A673 (cell line): Measurements from ENCODE around the gene HSFX2. TPM values are rescaled to one million over a fixed set of nuclear protein-coding genes. Genes with fewer than 3 reads are reported as not detected.

Experiments
- BruUV-seq: library from RNA; stranded (reverse); fragments of 400-500 nt; replicated peaks from 2 replicates; lab custom pipeline; 2021; lab: Mats Ljungman, UMichigan
- CTCF ChIA-PET: fragments of 300-600 bp; sonication (Branson Sonifier 250); formaldehyde crosslinking; loops from one replicate; lab custom pipeline; 2022; ENCODE audit warnings: antibody characterized with exemption; lab: Charles Lee
- POLR2A ChIA-PET: fragments of 300-600 bp; sonication (Branson Sonifier 250); formaldehyde crosslinking; loops from one replicate; lab custom pipeline; 2022; ENCODE audit warnings: antibody characterized with exemption; ENCODE audit not compliant: low non-redundant PET; lab: Charles Lee
- DNase-seq: peaks from one replicate; pipeline ENCODE4 v3.0.0-alpha.2; 2015; ENCODE audit warnings: low spot score
- H3K27ac ChIP-seq: fragments of 200-600 bp; sonication (generic); 2 replicates; pipeline ENCODE4 v1.5.1; 2016; ENCODE audit warnings: mixed run types, low read depth, mild to moderate bottlenecking, mixed read lengths, antibody characterized with exemption, low read length; ENCODE audit not compliant: poor library complexity, severe bottlenecking
- H3K27me3 ChIP-seq: fragments of 200-600 bp; sonication (generic); replicated peaks from 2 replicates; pipeline ENCODE4 v1.6.1; 2017; ENCODE audit warnings: mixed run types, low read depth, mild to moderate bottlenecking, mixed read lengths, antibody characterized with exemption, low read length; ENCODE audit not compliant: insufficient read depth, poor library complexity
- H3K36me3 ChIP-seq: fragments of 200-600 bp; sonication (generic); 2 replicates; pipeline ENCODE4 v1.6.1; 2016; ENCODE audit warnings: mixed run types, mild to moderate bottlenecking, mixed read lengths, antibody characterized with exemption, low read length; ENCODE audit not compliant: insufficient read depth, poor library complexity, severe bottlenecking
- H3K4me1 ChIP-seq: fragments of 200-600 bp; sonication (generic); 2 replicates; pipeline ENCODE4 v1.6.1; 2017; ENCODE audit warnings: mixed run types, mild to moderate bottlenecking, mixed read lengths, antibody characterized with exemption, low read length; ENCODE audit not compliant: insufficient read depth, poor library complexity, severe bottlenecking
- H3K4me3 ChIP-seq: fragments of 200-600 bp; sonication (generic); 2 replicates; pipeline ENCODE4 v1.5.1; 2016; ENCODE audit warnings: low read depth, mixed run types, mild to moderate bottlenecking, mixed read lengths, low read length; ENCODE audit not compliant: poor library complexity, severe bottlenecking
- H3K9me3 ChIP-seq: fragments of 200-600 bp; sonication (generic); 2 replicates; pipeline ENCODE4 v1.6.1; 2016; ENCODE audit warnings: mixed run types, low read depth, mild to moderate bottlenecking, mixed read lengths, antibody characterized with exemption, low read length; ENCODE audit not compliant: poor library complexity, severe bottlenecking
- EZH2 ChIP-seq: fragments of 200-600 bp; sonication (generic); IDR thresholded peaks from 2 replicates; pipeline ENCODE4 v1.6.1; 2017; ENCODE audit warnings: borderline replicate concordance, low read depth, mild to moderate bottlenecking, mixed read lengths, antibody characterized with exemption, low read length; ENCODE audit not compliant: poor library complexity, severe bottlenecking
- intact Hi-C: fragments of 100-400 bp; cut with micrococcal nuclease; formaldehyde crosslinking; loops from one replicate; pipeline ENCODE4 v1.10.0; 2022; ENCODE audit not compliant: unreplicated experiment
- total RNA-seq: library from RNA; stranded (reverse); gene quantifications from 2 replicates; pipeline ENCODE4 v1.2.3, GENCODE V29; 2021
- TF ChIP-seq, protein P1 (sequence below): fragments of 300-800, 200-600 bp; sonication (generic); conservative IDR thresholded peaks from 2 replicates; pipeline ENCODE4 v1.5.1; 2017; ENCODE audit warnings: low read depth, mild to moderate bottlenecking, antibody characterized with exemption, low read length, moderate library complexity, mixed read lengths

The HSFX2 gene
- total RNA-seq, 1 experiment from 2014 or later = not detected

DNA sequence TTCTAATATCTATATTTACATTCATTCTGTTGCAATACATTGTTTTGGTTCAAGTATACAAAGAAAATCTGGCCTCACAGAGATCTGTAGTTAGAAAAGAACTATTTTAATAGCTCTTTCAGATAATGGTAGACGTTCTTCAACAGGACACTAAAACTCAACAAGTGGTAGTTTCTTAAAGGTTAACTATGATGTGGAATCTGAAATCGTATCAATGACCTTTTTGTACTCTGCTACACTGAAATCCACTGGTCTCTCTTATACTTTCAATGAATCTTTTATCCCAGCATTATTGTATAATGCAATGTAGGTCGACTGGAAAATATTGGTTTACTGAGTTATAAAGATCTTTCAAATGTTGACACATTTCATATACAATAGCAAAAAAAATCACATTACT, 23.8 kb upstream of the HSFX2 start:
- Histone ChIP-seq H3K4me1 (no peaks in the 10 kb centered on the region), H3K27ac (no peak overlapping the region), H3K36me3 (no peaks in the 10 kb centered on the region), H3K27me3 (no peaks in the 10 kb centered on the region), H3K4me3 (no peak overlapping the region), H3K9me3 (no peaks in the 10 kb centered on the region)
- no peak for TF ChIP-seq EZH2
- TF ChIP-seq, protein P1, sequence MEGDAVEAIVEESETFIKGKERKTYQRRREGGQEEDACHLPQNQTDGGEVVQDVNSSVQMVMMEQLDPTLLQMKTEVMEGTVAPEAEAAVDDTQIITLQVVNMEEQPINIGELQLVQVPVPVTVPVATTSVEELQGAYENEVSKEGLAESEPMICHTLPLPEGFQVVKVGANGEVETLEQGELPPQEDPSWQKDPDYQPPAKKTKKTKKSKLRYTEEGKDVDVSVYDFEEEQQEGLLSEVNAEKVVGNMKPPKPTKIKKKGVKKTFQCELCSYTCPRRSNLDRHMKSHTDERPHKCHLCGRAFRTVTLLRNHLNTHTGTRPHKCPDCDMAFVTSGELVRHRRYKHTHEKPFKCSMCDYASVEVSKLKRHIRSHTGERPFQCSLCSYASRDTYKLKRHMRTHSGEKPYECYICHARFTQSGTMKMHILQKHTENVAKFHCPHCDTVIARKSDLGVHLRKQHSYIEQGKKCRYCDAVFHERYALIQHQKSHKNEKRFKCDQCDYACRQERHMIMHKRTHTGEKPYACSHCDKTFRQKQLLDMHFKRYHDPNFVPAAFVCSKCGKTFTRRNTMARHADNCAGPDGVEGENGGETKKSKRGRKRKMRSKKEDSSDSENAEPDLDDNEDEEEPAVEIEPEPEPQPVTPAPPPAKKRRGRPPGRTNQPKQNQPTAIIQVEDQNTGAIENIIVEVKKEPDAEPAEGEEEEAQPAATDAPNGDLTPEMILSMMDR = no peak
- no peak for DNase-seq
- intact Hi-C loops = no loop called here
- ChIA-PET POLR2A (no interaction called here), CTCF (no interaction called here)
- no TSS peak for BruUV-seq

DNA sequence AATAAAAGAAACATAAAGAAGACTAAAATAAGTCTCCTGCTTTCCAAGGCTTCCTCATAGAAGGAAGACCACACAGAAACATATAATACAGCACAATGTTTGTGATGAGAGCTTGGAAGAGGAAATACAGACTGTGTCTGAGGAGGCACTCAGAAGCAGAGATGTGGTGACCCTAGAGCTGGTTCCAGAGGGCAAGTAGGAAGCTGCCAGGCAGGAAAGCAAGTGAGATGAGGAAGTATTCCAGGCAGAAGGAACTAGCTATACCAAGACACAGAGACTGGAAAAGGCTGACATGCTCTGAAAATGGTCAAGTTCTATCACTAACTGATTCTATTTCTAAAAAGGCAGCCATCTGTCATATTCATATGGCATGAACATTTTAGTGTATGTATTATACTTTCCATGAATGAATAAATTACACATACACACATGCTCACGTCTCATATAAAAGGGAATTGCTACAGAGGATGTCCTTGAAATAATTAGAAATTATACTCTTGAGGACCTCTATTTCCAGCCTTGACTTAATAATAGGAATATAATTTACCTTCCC, 16.6 kb upstream of the HSFX2 start:
- intact Hi-C loops = no loop called here
- no peak overlapping the region for H3K27ac ChIP-seq
- H3K9me3 ChIP-seq = no peaks in the 10 kb centered on the region
- H3K4me1 ChIP-seq = no peaks in the 10 kb centered on the region
- ChIA-PET CTCF (no interaction called here), POLR2A (no interaction called here)
- H3K36me3 ChIP-seq = no peaks in the 10 kb centered on the region
- H3K4me3 ChIP-seq = no peak overlapping the region
- BruUV-seq = no TSS peak
- H3K27me3 ChIP-seq = no peaks in the 10 kb centered on the region
- TF ChIP-seq, protein P1 = no peak
- no peak for TF ChIP-seq EZH2
- no peak for DNase-seq

DNA sequence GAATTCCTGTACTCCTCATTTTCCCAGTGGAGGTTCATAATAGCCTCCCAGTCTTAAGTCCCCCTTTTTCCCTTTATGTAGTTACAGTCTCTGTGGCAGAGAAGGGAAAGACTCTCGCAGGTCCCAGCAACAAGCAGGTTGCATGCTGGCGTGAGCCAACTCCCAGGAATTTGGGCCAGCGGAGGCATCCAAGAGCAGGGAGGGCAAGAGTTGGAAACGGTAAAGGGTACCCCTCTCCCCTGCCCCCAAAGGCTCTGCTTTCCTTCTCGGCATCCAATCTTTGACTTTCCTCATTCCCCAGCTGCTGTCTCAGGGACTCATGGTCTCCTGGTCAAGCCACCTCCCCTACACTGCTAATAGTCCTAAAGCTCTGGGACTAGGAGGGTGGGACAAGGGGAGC, 15.4 kb upstream of the HSFX2 start:
- H3K4me1 ChIP-seq = no peaks in the 10 kb centered on the region
- no peak for TF ChIP-seq EZH2
- TF ChIP-seq, protein P1 = no peak
- H3K27ac ChIP-seq = no peak overlapping the region
- no peak for DNase-seq
- H3K4me3 ChIP-seq = no peak overlapping the region
- H3K36me3 ChIP-seq = no peaks in the 10 kb centered on the region
- ChIA-PET CTCF (no interaction called here), POLR2A (interaction anchor here (0.6 kb wide), 1 partner anchor 26 kb away, joined by 3 read pairs; no protein-coding TSS in a partner anchor)
- no TSS peak for BruUV-seq
- no peaks in the 10 kb centered on the region for H3K27me3 ChIP-seq
- intact Hi-C loops = no loop called here
- H3K9me3 ChIP-seq = no peaks in the 10 kb centered on the region
